Measurements from ENCODE around the gene PLXNB3. TPM values are rescaled to one million over a fixed set of nuclear protein-coding genes. Genes with fewer than 3 reads are reported as not detected.

Gene PLXNB3
- total RNA-seq, 1 experiment from 2014 or later: 14.3 TPM

GRCh38 chrX:153800746-153801145, 36.7 kb downstream of the PLXNB3 start:
- ATAC-seq (peak; percentile 32), DNase-seq (ENCODE audit: low read depth, low spot score) (no peak)
- no peak overlapping the region for H3K27ac ChIP-seq (ENCODE audit: low read length)
- peaks cover 5% of the 10 kb centered on the region for H3K4me1 ChIP-seq (ENCODE audit: control insufficient read depth, insufficient read depth, low read length)
- H3K9me3 ChIP-seq (ENCODE audit: control insufficient read depth, insufficient read depth, low read depth, low read length): no peaks in the 10 kb centered on the region
- no peaks in the 10 kb centered on the region for H3K36me3 ChIP-seq (ENCODE audit: control insufficient read depth, insufficient read depth, low read length)
- in situ Hi-C loops (cut with HindIII; ENCODE audit: low pct_unique_long_range_greater_than_20kb, low sequenced_read_pairs) (no loop called here), intact Hi-C loops (cut with micrococcal nuclease; ENCODE audit: unreplicated experiment) (loop anchor here (10.0 kb wide), 1 partner anchor 84 kb away; the partner anchor contains the start of gene L1CAM)
- TF ChIP-seq TCF7L2 (IDR thresholded peaks at IDR 0.05; ENCODE audit: low read depth, low read length): no peak
- no peak for TF ChIP-seq CTCF (IDR thresholded peaks at IDR 0.05)
- no peak for TF ChIP-seq SIN3A (IDR thresholded peaks at IDR 0.05; ENCODE audit: borderline replicate concordance, insufficient read depth, low read depth, low read length)
- TF ChIP-seq POLR2AphosphoS5 (IDR thresholded peaks at IDR 0.05; ENCODE audit: low read depth, low read length): 0 out of 2 replicates have a peak, but pooled peaks have one; percentile 22
- TF ChIP-seq, protein P1, sequence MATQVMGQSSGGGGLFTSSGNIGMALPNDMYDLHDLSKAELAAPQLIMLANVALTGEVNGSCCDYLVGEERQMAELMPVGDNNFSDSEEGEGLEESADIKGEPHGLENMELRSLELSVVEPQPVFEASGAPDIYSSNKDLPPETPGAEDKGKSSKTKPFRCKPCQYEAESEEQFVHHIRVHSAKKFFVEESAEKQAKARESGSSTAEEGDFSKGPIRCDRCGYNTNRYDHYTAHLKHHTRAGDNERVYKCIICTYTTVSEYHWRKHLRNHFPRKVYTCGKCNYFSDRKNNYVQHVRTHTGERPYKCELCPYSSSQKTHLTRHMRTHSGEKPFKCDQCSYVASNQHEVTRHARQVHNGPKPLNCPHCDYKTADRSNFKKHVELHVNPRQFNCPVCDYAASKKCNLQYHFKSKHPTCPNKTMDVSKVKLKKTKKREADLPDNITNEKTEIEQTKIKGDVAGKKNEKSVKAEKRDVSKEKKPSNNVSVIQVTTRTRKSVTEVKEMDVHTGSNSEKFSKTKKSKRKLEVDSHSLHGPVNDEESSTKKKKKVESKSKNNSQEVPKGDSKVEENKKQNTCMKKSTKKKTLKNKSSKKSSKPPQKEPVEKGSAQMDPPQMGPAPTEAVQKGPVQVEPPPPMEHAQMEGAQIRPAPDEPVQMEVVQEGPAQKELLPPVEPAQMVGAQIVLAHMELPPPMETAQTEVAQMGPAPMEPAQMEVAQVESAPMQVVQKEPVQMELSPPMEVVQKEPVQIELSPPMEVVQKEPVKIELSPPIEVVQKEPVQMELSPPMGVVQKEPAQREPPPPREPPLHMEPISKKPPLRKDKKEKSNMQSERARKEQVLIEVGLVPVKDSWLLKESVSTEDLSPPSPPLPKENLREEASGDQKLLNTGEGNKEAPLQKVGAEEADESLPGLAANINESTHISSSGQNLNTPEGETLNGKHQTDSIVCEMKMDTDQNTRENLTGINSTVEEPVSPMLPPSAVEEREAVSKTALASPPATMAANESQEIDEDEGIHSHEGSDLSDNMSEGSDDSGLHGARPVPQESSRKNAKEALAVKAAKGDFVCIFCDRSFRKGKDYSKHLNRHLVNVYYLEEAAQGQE (IDR thresholded peaks at IDR 0.05; ENCODE audit: insufficient read depth in 1 of 2, low read depth in 2 of 2, low read length in 1 of 2): no peak
- H3K27me3 ChIP-seq (ENCODE audit: control insufficient read depth, insufficient read depth, low read length): no peaks in the 10 kb centered on the region
- ChIA-PET CTCF (no interaction called here), POLR2A (no interaction called here)
- no peak overlapping the region for H3K4me3 ChIP-seq (ENCODE audit: low read depth in 2 of 2, low read length in 2 of 2)
- BruUV-seq (replicated peaks): no TSS peak

- DNase-seq (ENCODE audit: low read depth, low spot score) (no peak), ATAC-seq (0 out of 2 replicates have a peak, but pooled peaks have one; percentile 28)
- TF ChIP-seq TCF7L2 (IDR thresholded peaks at IDR 0.05; ENCODE audit: low read depth, low read length) (no peak), POLR2AphosphoS5 (IDR thresholded peaks at IDR 0.05; ENCODE audit: low read depth, low read length) (no peak), CTCF (IDR thresholded peaks at IDR 0.05) (no peak), SIN3A (IDR thresholded peaks at IDR 0.05; ENCODE audit: borderline replicate concordance, insufficient read depth, low read depth, low read length) (no peak)
- TF ChIP-seq, protein P1 (IDR thresholded peaks at IDR 0.05; ENCODE audit: insufficient read depth in 1 of 2, low read depth in 2 of 2, low read length in 1 of 2): no peak
- BruUV-seq (replicated peaks): no TSS peak
- H3K27me3 ChIP-seq (ENCODE audit: control insufficient read depth, insufficient read depth, low read length): no peaks in the 10 kb centered on the region
- CTCF ChIA-PET: no interaction called here
- intact Hi-C loops (cut with micrococcal nuclease; ENCODE audit: unreplicated experiment): loop anchor here (10.0 kb wide), 1 partner anchor 83 kb away; the partner anchor contains the start of gene L1CAM
- H3K9me3 ChIP-seq (ENCODE audit: control insufficient read depth, insufficient read depth, low read depth, low read length): no peaks in the 10 kb centered on the region
- no peaks in the 10 kb centered on the region for H3K4me1 ChIP-seq (ENCODE audit: control insufficient read depth, insufficient read depth, low read length)
- in situ Hi-C loops (cut with HindIII; ENCODE audit: low pct_unique_long_range_greater_than_20kb, low sequenced_read_pairs): no loop called here
- no peak overlapping the region for H3K4me3 ChIP-seq (ENCODE audit: low read depth in 2 of 2, low read length in 2 of 2)
- POLR2A ChIA-PET: interaction anchor here (0.6 kb wide), 1 partner anchor 30 kb away, joined by 3 read pairs; no protein-coding TSS in a partner anchor
- no peak overlapping the region for H3K27ac ChIP-seq (ENCODE audit: low read length)
- H3K36me3 ChIP-seq (ENCODE audit: control insufficient read depth, insufficient read depth, low read length): no peaks in the 10 kb centered on the region
These were observed 37.6 kb downstream of the PLXNB3 start for GRCh38 chrX:153801669-153802068.
